Stimulated activated memory B cell treated with anti-CD40 and anti-IgM and Interleukin-4, amounts not matched to agents 10 μg/mL and 1 μg/mL and 100 μg/mL, for 72 hours (primary cell): Measurements from ENCODE around the gene CSF1R.

ENCODE experiments used
- ATAC-seq: fragments of 150-1000 bp; cut with Tn5 transposase; 2 replicates; pipeline ENCODE4 v1.10.0; 2021
- H3K27ac Mint-ChIP-seq: one replicate; pipeline ENCODE4 v1.8.0; 2022; ENCODE audit warnings: mild to moderate bottlenecking, mixed read lengths
- H3K27me3 Mint-ChIP-seq: one replicate; pipeline ENCODE4 v1.8.0; 2022; ENCODE audit warnings: mixed read lengths
- H3K36me3 Mint-ChIP-seq: one replicate; pipeline ENCODE4 v1.8.0; 2022; ENCODE audit warnings: mixed read lengths
- H3K4me1 Mint-ChIP-seq: one replicate; pipeline ENCODE4 v1.8.0; 2022; ENCODE audit warnings: mixed read lengths
- H3K4me3 Mint-ChIP-seq: one replicate; pipeline ENCODE4 v1.8.0; 2022; ENCODE audit warnings: mild to moderate bottlenecking, moderate library complexity, mixed read lengths
- H3K9me3 Mint-ChIP-seq: one replicate; pipeline ENCODE4 v1.8.0; 2022; ENCODE audit warnings: mixed read lengths

CSF1R gene

DNA sequence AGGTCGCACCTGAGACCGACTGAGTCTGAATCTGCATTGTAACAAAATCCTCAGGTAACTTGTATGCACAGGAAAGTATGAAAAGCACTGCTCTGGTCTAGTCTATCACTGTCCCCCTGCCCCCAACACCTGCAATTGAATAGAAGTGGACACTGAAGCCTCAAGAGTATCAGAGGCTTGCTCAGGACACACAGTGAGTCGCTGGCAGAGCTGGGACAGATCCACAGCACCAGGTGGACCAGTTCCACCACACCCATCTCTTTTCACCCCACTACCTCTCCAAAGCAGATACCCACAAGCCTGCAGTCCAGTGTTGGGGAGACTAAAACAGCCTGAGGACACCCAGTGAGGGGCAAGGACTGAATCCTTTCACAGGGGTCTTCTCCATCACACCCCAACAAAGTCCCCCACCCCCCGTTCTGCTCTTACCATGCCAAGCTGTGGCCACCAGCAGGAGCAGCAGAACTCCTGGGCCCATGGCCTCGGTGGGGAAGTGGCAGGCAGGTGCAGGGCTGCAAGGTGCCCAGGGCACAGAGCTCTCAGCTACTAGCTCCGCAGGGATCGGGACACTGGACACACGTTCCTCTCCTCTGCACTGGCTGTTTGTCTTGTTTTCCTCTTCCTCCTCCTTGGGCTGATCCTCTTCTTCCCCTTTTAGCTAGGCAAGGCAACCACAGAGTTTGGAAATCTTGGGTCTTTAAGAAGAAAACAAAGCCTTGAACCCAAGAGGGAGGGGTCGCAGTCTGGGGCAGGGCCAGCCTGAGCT is at the start of gene CSF1R:
CSF1R (minus strand) TSS at position 605 of the 766 bp plus-strand sequence; CDS start at position 478, 127 bp downstream.
- Mint-ChIP-seq H3K27me3 (peaks cover 42% of the 10 kb centered on the region), H3K4me1 (peaks cover 44% of the 10 kb centered on the region), H3K4me3 (no peak within 1 kb of the TSS), H3K27ac (peak within 1 kb of the TSS; percentile 17), H3K9me3 (no peaks in the 10 kb centered on the region), H3K36me3 (no peaks in the 10 kb centered on the region)
- ATAC-seq, result no peak

DNA sequence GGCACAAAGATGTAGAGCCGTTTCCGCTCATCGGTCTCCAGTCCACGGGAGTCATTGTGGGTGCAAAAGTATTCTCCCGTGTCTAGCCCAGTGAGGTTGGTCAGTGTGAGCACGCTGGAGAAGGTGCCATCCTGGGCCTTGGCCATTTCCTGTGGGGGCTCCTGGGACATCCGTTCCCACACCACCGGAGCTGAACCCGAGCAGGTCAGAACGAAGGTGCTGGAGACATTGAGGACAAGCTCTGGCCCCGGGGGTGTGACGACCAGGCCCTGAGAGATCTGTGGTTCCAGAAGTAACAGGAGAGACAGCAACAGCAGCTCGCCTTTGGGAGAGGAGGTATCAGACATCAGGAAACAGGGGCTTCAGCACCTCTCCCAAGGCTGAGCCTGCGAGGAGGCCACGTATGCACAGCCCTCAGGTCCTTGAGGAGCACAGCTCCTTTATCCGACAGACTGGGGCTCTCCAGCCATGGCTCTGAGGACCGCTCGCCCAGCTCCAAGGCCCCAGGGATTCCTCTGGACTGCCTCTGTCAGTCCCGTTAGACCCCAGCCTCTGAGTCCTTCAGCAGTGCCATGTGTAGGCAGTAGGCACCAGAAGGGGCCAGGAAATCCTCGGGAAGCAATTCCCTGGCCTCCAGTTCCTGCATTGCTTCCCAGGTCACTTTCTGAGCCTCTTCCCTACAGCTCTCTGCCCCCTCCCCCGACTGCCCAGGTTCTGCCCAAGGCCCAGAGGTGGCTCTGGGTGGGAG is 49.4 kb upstream of the CSF1R start:
- no peak for ATAC-seq
- H3K9me3 Mint-ChIP-seq, result no peaks in the 10 kb centered on the region
- no peaks in the 10 kb centered on the region for H3K4me1 Mint-ChIP-seq
- H3K27ac Mint-ChIP-seq, result no peak overlapping the region
- H3K4me3 Mint-ChIP-seq, result no peak overlapping the region
- no peaks in the 10 kb centered on the region for H3K36me3 Mint-ChIP-seq
- H3K27me3 Mint-ChIP-seq, result peaks cover 9% of the 10 kb centered on the region

DNA sequence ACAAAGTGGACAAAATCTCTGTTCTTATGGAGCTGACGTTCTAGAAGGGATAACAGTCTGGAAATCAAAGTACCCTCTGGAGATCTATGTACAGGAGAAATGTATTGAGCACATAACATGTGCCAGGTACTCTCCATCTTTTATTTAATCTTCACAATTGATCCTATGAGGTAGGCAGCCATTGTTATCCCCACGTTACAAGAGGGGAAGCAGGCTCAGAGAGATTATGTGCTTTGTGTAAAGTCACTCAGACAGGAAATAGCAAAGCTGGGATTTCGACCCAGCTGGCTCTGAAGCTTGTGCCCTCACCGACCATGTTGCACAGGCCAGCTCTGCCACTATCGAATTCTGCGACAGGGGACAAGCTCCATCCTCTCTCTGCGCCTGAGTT is 47.8 kb upstream of the CSF1R start:
- no peaks in the 10 kb centered on the region for H3K9me3 Mint-ChIP-seq
- ATAC-seq, result no peak
- H3K4me3 Mint-ChIP-seq, result no peak overlapping the region
- peaks cover 9% of the 10 kb centered on the region for H3K27me3 Mint-ChIP-seq
- H3K27ac Mint-ChIP-seq, result no peak overlapping the region
- no peaks in the 10 kb centered on the region for H3K36me3 Mint-ChIP-seq
- H3K4me1 Mint-ChIP-seq, result peaks cover 8% of the 10 kb centered on the region

- no peaks in the 10 kb centered on the region for H3K36me3 Mint-ChIP-seq
- peaks cover 8% of the 10 kb centered on the region for H3K4me1 Mint-ChIP-seq
- no peak for ATAC-seq
Observed at GRCh38 chr5:150133581-150134197, 47.3 kb upstream of the CSF1R start.

DNA sequence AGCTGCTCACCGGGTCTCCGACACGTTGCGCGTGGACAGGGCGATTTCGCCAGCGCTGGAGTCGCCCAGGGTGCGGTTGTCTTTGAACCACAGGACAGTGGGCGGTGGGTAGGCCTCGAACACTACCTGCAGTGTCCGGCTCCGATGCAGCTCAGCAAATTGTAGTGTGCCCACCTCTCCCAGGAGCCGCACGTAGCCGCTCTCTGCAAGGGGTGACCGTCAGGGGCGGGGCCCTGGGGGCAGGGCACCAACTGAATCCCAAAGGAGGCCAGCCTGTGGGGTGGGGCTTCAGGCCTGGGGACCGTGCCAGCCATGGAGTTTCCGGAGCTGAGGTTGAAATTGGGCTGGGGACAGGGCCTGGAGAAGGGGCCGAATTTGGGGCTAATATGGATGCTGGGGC is 46.4 kb upstream of the CSF1R start:
- Mint-ChIP-seq H3K36me3 (no peaks in the 10 kb centered on the region), H3K9me3 (no peaks in the 10 kb centered on the region), H3K4me3 (no peak overlapping the region), H3K4me1 (peaks cover 8% of the 10 kb centered on the region), H3K27ac (no peak overlapping the region), H3K27me3 (peaks cover 6% of the 10 kb centered on the region)
- no peak for ATAC-seq

More at GRCh38 chr5:150133581-150134197, 47.3 kb upstream of the CSF1R start:
- Mint-ChIP-seq H3K4me3 (no peak overlapping the region), H3K27ac (no peak overlapping the region), H3K9me3 (no peaks in the 10 kb centered on the region), H3K27me3 (peaks cover 9% of the 10 kb centered on the region)

- Mint-ChIP-seq H3K4me1 (peaks cover 8% of the 10 kb centered on the region), H3K27ac (no peak overlapping the region), H3K4me3 (no peak overlapping the region), H3K27me3 (no peaks in the 10 kb centered on the region), H3K36me3 (no peaks in the 10 kb centered on the region), H3K9me3 (no peaks in the 10 kb centered on the region)
- peak; percentile 2 for ATAC-seq
Observed at GRCh38 chr5:150131978-150132694, 45.8 kb upstream of the CSF1R start.

GRCh38 chr5:150131461-150131860 is 45.1 kb upstream of the CSF1R start:
- Mint-ChIP-seq H3K27me3 (no peaks in the 10 kb centered on the region), H3K9me3 (no peaks in the 10 kb centered on the region), H3K36me3 (no peaks in the 10 kb centered on the region), H3K4me3 (no peak overlapping the region), H3K4me1 (peaks cover 8% of the 10 kb centered on the region), H3K27ac (no peak overlapping the region)
- ATAC-seq, result no peak

GRCh38 chr5:150130493-150130922 is 44.2 kb upstream of the CSF1R start:
- H3K27ac Mint-ChIP-seq, result no peak overlapping the region
- H3K4me1 Mint-ChIP-seq, result peaks cover 8% of the 10 kb centered on the region
- ATAC-seq, result no peak
- H3K27me3 Mint-ChIP-seq, result no peaks in the 10 kb centered on the region
- H3K4me3 Mint-ChIP-seq, result no peak overlapping the region
- no peaks in the 10 kb centered on the region for H3K9me3 Mint-ChIP-seq
- no peaks in the 10 kb centered on the region for H3K36me3 Mint-ChIP-seq

- Mint-ChIP-seq H3K27me3 (no peaks in the 10 kb centered on the region), H3K4me3 (no peak overlapping the region), H3K27ac (no peak overlapping the region), H3K9me3 (no peaks in the 10 kb centered on the region), H3K36me3 (no peaks in the 10 kb centered on the region), H3K4me1 (peaks cover 8% of the 10 kb centered on the region)
- ATAC-seq, result peak; percentile 51
Observed at GRCh38 chr5:150129813-150130492, 43.6 kb upstream of the CSF1R start.

DNA sequence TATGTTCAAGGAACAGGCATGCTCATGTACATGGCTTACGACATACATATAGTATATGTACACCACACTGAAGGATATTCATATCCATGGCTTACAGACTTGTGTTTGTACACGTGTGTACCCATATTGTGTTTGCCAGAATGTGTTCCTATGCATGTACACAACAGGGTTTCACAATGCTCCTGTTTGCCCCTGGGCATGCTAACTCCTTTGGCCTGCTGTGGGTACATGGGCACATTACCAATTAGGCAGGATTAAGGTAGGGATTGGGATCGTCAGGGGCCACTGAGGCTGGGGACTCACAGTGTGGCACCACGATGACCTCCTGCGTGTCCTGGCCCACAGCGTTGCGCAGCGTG is 43.1 kb upstream of the CSF1R start:
- H3K4me3 Mint-ChIP-seq, result no peak overlapping the region
- ATAC-seq, result no peak
- no peak overlapping the region for H3K27ac Mint-ChIP-seq
- peaks cover 8% of the 10 kb centered on the region for H3K4me1 Mint-ChIP-seq
- no peaks in the 10 kb centered on the region for H3K9me3 Mint-ChIP-seq
- H3K27me3 Mint-ChIP-seq, result no peaks in the 10 kb centered on the region
- H3K36me3 Mint-ChIP-seq, result no peaks in the 10 kb centered on the region

DNA sequence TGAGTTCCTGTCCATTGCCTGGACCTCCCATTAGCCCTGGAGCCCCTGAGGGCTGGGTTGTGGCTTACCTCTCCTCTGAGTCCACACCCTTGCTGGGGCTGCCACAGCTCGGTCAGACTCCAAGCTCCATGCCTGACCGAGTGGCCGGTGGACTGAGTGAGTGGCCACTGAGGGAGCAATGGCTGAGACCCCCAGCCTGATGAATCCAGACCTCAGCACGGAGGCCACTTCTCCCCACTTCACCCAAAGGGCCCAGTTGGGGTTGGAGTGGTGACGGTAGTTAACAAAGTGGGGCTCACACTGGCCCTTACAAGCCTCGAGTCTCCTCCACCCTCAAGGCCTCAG is 40.5 kb upstream of the CSF1R start:
- no peak overlapping the region for H3K27ac Mint-ChIP-seq
- no peaks in the 10 kb centered on the region for H3K36me3 Mint-ChIP-seq
- no peaks in the 10 kb centered on the region for H3K9me3 Mint-ChIP-seq
- no peaks in the 10 kb centered on the region for H3K27me3 Mint-ChIP-seq
- peaks cover 12% of the 10 kb centered on the region for H3K4me1 Mint-ChIP-seq
- no peak overlapping the region for H3K4me3 Mint-ChIP-seq
- no peak for ATAC-seq

GRCh38 chr5:150126199-150126920 is 40.0 kb upstream of the CSF1R start:
- Mint-ChIP-seq H3K27me3 (no peaks in the 10 kb centered on the region), H3K9me3 (no peaks in the 10 kb centered on the region), H3K27ac (no peak overlapping the region), H3K4me1 (peaks cover 13% of the 10 kb centered on the region), H3K36me3 (no peaks in the 10 kb centered on the region), H3K4me3 (no peak overlapping the region)
- no peak for ATAC-seq

DNA sequence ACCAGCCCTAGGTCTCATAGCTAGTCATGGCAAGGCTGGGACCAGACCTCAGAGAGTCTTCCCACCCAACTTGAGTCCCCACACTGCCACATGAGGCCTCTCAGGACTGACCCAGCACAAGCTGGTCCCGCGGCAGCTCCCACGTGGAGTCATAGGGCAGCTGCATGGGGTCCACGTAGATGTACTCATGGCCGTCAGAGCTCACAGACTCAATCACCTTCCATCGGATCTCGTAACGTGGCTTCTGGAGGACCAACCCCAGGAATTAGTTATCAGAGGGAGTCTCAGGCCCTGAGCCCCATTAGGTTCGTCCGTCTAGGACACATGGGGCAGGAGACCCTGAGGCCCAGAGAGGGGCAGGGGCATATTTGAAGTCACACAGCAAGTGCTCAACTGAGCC is 39.0 kb upstream of the CSF1R start:
- no peaks in the 10 kb centered on the region for H3K9me3 Mint-ChIP-seq
- no peaks in the 10 kb centered on the region for H3K27me3 Mint-ChIP-seq
- H3K4me3 Mint-ChIP-seq, result no peak overlapping the region
- peaks cover 13% of the 10 kb centered on the region for H3K4me1 Mint-ChIP-seq
- no peak overlapping the region for H3K27ac Mint-ChIP-seq
- ATAC-seq, result no peak
- no peaks in the 10 kb centered on the region for H3K36me3 Mint-ChIP-seq

- ATAC-seq, result no peak
- H3K36me3 Mint-ChIP-seq, result no peaks in the 10 kb centered on the region
Observed at GRCh38 chr5:150124596-150124995, 38.2 kb upstream of the CSF1R start.

More at GRCh38 chr5:150124596-150124995, 38.2 kb upstream of the CSF1R start:
- no peaks in the 10 kb centered on the region for H3K27me3 Mint-ChIP-seq
- no peak overlapping the region for H3K27ac Mint-ChIP-seq
- no peak overlapping the region for H3K4me3 Mint-ChIP-seq
- peaks cover 6% of the 10 kb centered on the region for H3K4me1 Mint-ChIP-seq
- no peaks in the 10 kb centered on the region for H3K9me3 Mint-ChIP-seq
